Epithelial cell of alveolus of lung (primary cell): Measurements from ENCODE around the gene OR4P4. TPM values are rescaled to one million over a fixed set of nuclear protein-coding genes. Genes with fewer than 3 reads are reported as not detected.

Experiments used
- total RNA-seq: library from RNA; depleted of rRNA; stranded (reverse); fragments of >200 nt; gene quantifications from 2 replicates; pipeline ENCODE4 v1.2.1, GENCODE V29; 2015

OR4P4 gene
- not detected in 2 replicates for total RNA-seq

DNA sequence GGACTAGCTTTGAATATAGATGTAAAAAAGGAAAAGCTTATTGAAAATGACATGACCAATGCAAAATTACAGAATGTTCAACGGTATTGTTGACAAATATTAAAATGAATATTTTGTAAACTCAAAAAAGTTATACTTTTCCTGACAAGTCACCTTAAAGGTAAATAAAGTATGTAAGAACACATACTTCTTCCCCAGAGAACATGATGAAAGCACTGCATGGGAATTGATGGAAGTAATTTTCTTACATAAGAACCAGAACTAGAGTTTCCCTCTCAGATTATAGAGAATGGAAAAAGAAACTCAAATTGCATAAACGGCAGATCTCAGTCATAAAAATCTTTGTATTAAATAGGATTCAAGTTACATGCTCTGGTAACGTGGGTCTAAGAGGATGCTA lies at the start of gene OR4P4:
TSS of gene OR4P4 (plus strand) at position 301 of the 400 bp plus-strand sequence.

DNA sequence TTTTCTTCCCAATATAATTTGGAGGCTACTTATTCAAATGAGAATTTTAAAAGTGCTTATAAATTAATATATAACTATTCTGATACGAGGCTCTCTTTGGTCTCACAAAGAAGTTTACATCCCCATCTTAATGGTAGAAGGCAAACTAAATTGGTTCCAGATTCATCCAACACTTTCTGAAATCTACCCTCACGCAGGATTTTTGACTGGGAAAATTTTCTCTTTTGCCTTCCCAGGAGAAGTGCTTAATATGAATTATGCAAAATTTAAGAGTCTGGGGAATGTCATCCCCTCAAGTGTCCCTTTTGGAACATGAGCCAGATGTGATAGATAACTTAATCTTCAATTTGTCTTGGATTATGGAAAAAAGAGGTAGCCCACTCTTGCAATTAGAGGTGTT lies 27.4 kb upstream of the OR4P4 start, which contains the start of gene OR4C11:
TSS of gene OR4C11 (minus strand) at position 101 of the 400 bp plus-strand sequence. CDS start 3,272 bp downstream, outside the sequence.

DNA sequence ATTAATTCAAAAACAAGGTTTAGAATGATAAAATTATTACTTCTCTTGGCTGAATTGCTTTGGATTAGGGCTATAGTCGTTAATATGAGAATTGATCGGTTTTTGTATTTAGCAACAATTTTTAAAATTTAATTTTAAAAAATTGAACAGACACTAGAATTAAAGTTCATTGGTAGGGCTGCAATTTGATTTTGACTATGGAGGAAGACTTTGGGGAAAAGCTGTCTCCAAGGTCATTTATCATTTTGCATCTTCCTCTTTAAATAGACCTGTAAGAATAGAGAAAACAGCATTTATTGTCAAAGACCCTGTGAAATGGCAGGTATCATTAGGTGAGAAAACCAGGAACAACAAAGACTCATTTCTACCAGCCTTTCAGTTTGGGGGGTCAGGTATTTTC lies 13.1 kb downstream of the OR4P4 start, which contains the start of gene OR4S2:
TSS of gene OR4S2 (plus strand) at position 301 of the 400 bp plus-strand sequence. CDS start 2,577 bp downstream, outside the sequence.

DNA sequence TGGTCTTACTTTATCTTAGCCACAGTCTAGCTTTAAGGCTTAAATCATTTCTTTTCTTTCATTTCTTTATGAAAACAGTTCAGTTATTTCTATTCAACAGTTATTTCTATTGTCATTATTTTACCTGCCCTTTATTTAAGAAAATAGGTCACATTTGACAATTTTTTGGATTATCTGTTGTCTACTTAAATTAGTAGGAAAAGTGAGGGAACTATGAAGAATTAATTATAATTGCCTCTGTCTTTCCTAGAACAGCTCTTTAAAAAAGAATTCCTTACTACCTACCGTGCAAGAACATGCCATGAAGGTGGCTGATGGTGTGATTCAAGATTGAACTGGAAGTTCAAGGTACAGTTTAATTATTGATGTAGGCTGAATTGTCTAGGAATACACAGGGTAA lies 27.0 kb downstream of the OR4P4 start, which contains the start of gene OR4C6:
TSS of gene OR4C6 (plus strand) at position 301 of the 400 bp plus-strand sequence. CDS start 2,966 bp downstream, outside the sequence.

Other genes starting within 250 kb of the OR4P4 start
- gene OR4C15, start 80.6 kb upstream of the OR4P4 start, total RNA-seq, result not detected in 2 replicates
- gene OR4C16, start 63.0 kb upstream of the OR4P4 start, total RNA-seq, result not detected in 2 replicates
- gene OR4C11, start 27.5 kb upstream of the OR4P4 start, total RNA-seq, result not detected in 2 replicates
- gene OR4S2, start 13.2 kb downstream of the OR4P4 start, total RNA-seq, result not detected in 2 replicates
- gene OR4C6, start 27.1 kb downstream of the OR4P4 start, total RNA-seq, result not detected in 2 replicates
- not detected in 2 replicates for gene OR5D13, start 138.3 kb downstream of the OR4P4 start, total RNA-seq
- not detected in 2 replicates for gene OR5D14, start 160.4 kb downstream of the OR4P4 start, total RNA-seq
- gene OR5L1, start 176.3 kb downstream of the OR4P4 start, total RNA-seq, result not detected in 2 replicates
- not detected in 2 replicates for gene OR5D18, start 184.5 kb downstream of the OR4P4 start, total RNA-seq
- gene OR5L2, start 192.1 kb downstream of the OR4P4 start, total RNA-seq, result not detected in 2 replicates
- not detected in 2 replicates for gene OR5D16, start 203.6 kb downstream of the OR4P4 start, total RNA-seq
- gene TRIM51, start 248.2 kb downstream of the OR4P4 start, total RNA-seq, result not detected in 2 replicates